HEK293 (cell line): ENCODE results near the gene RBCK1.

ENCODE experiments used
- ATF2 ChIP-seq: fragments of 450-650 bp; formaldehyde crosslinking; IDR thresholded peaks from 2 replicates; pipeline ENCODE4 v1.5.1; 2016; ENCODE audit warnings: missing biosample characterization, missing genetic modification characterization, low read depth
- CTCF ChIP-seq: fragments of 450-650 bp; formaldehyde crosslinking; IDR thresholded peaks from 2 replicates; pipeline ENCODE4 v1.5.1; 2016; ENCODE audit warnings: missing biosample characterization, missing genetic modification characterization
- KLF10 ChIP-seq: fragments of 450-650 bp; IDR thresholded peaks from 2 replicates; pipeline ENCODE4 v1.5.1; 2018; ENCODE audit warnings: missing biosample characterization, mild to moderate bottlenecking, missing genetic modification characterization
- ZBTB20 ChIP-seq: fragments of 450-650 bp; formaldehyde crosslinking; IDR thresholded peaks from 2 replicates; pipeline ENCODE4 v1.5.1; 2016; ENCODE audit warnings: missing biosample characterization, missing genetic modification characterization
- ZBTB21 ChIP-seq: fragments of 450-650 bp; formaldehyde crosslinking; IDR thresholded peaks from 2 replicates; pipeline ENCODE4 v1.5.1; 2017; ENCODE audit warnings: missing biosample characterization, missing genetic modification characterization
- ZNF140 ChIP-seq: fragments of 450-650 bp; formaldehyde crosslinking; IDR thresholded peaks from 2 replicates; pipeline ENCODE4 v1.5.1; 2016; ENCODE audit warnings: missing biosample characterization, missing genetic modification characterization
- ZNF169 ChIP-seq: fragments of 450-650 bp; formaldehyde crosslinking; IDR thresholded peaks from 2 replicates; pipeline ENCODE4 v1.5.1; 2016; ENCODE audit warnings: missing biosample characterization, missing genetic modification characterization
- ZNF223 ChIP-seq: fragments of 450-650 bp; formaldehyde crosslinking; IDR thresholded peaks from 2 replicates; pipeline ENCODE4 v1.5.1; 2016; ENCODE audit warnings: missing biosample characterization, missing genetic modification characterization
- ZNF274 ChIP-seq, 2 experiments: fragments of 200-500 bp in 1 of 2; fragments of 450-650 bp in 1 of 2; sonication (Bioruptor generic) in 1 of 2; formaldehyde crosslinking in 1 of 2; IDR thresholded peaks; 2 replicates each; pipeline versions ENCODE4 v1.5.1 to v1.6.1; 2014 to 2016; ENCODE audit warnings: borderline replicate concordance in 1 of 2, inconsistent platforms in 1 of 2, low read length in 1 of 2, missing biosample characterization in 1 of 2, missing genetic modification characterization in 1 of 2
- ZNF530 ChIP-seq: fragments of 450-650 bp; formaldehyde crosslinking; IDR thresholded peaks from 2 replicates; pipeline ENCODE4 v1.5.1; 2016; ENCODE audit warnings: low read depth, missing biosample characterization, missing genetic modification characterization
- ZNF561 ChIP-seq: fragments of 450-650 bp; IDR thresholded peaks from 2 replicates; pipeline ENCODE4 v1.5.1; 2018; ENCODE audit warnings: missing biosample characterization, missing genetic modification characterization, borderline replicate concordance
- ZNF621 ChIP-seq: fragments of 450-650 bp; formaldehyde crosslinking; IDR thresholded peaks from 2 replicates; pipeline ENCODE4 v1.5.1; 2017; ENCODE audit warnings: missing biosample characterization, missing genetic modification characterization

GRCh38 chr20:458776-459175 lies 50.7 kb downstream of the RBCK1 start:
- TF ChIP-seq CTCF (tag by site-specific recombination) = no peak
- TF ChIP-seq ZNF140 = no peak
- no peak for TF ChIP-seq ZNF561
- no peak for TF ChIP-seq ZBTB20 (tag by site-specific recombination)
- no peak for TF ChIP-seq ZNF530 (tag by site-specific recombination)
- no peak for TF ChIP-seq KLF10 (tag by site-specific recombination)
- TF ChIP-seq ATF2 (tag by site-specific recombination) = no peak
- no peak for TF ChIP-seq ZBTB21 (tag by site-specific recombination)
- TF ChIP-seq ZNF621 (tag by site-specific recombination) = no peak
- no peak for TF ChIP-seq ZNF274 (IDR thresholded peaks at IDR 0.05; ENCODE audit: low read length)
- TF ChIP-seq ZNF274 (tag by site-specific recombination; IDR thresholded peaks at IDR 0.05; ENCODE audit: borderline replicate concordance) = no peak
- no peak for TF ChIP-seq ZNF169
- no peak for TF ChIP-seq ZNF223 (tag by site-specific recombination)
